Measurements from ENCODE around the gene FSIP1.

Gene FSIP1

GRCh38 chr15:39776068-39776467 is 6.6 kb downstream of the FSIP1 start:
- intact Hi-C loops (cut with DNase I): no loop called here
- DNase-seq: no peak

- intact Hi-C loops (cut with DNase I): no loop called here
- no peak for DNase-seq
These were observed 7.9 kb downstream of the FSIP1 start for GRCh38 chr15:39774688-39775267.

- DNase-seq: no peak
These were observed 11.6 kb downstream of the FSIP1 start for GRCh38 chr15:39770748-39771689.

GRCh38 chr15:39767921-39768320 is 14.7 kb downstream of the FSIP1 start:
- no peak for DNase-seq
- intact Hi-C loops (cut with DNase I): no loop called here

More at GRCh38 chr15:39770748-39771689, 11.6 kb downstream of the FSIP1 start:
- intact Hi-C loops (cut with DNase I): no loop called here

GRCh38 chr15:39761006-39761405 is 21.6 kb downstream of the FSIP1 start:
- no peak for DNase-seq
- intact Hi-C loops (cut with DNase I): no loop called here

- intact Hi-C loops (cut with DNase I): loop anchor here (5.0 to 10.0 kb wide), 2 partner anchors 70 to 942 kb away; no protein-coding TSS in a partner anchor
- DNase-seq: peak in 10 of 42 donors; percentile 16 to 66 (median 24)
These were observed 25.7 kb downstream of the FSIP1 start for GRCh38 chr15:39756806-39757522.

GRCh38 chr15:39752991-39753390 is 29.6 kb downstream of the FSIP1 start:
- intact Hi-C loops (cut with DNase I): loop anchor here (10.0 kb wide), 1 partner anchor 938 kb away; no protein-coding TSS in a partner anchor
- no peak for DNase-seq

- DNase-seq: no peak
- intact Hi-C loops (cut with DNase I): loop anchor here (10.0 kb wide), 1 partner anchor 937 kb away; no protein-coding TSS in a partner anchor
These were observed 30.4 kb downstream of the FSIP1 start for GRCh38 chr15:39752246-39752645.

GRCh38 chr15:39748276-39748675 is 34.4 kb downstream of the FSIP1 start:
- intact Hi-C loops (cut with DNase I): no loop called here

GRCh38 chr15:39747326-39747725 is 35.3 kb downstream of the FSIP1 start:
- DNase-seq: no peak
- intact Hi-C loops (cut with DNase I): no loop called here

More at GRCh38 chr15:39748276-39748675, 34.4 kb downstream of the FSIP1 start:
- no peak for DNase-seq

- intact Hi-C loops (cut with DNase I): no loop called here
- no peak for DNase-seq
These were observed 35.8 kb downstream of the FSIP1 start for GRCh38 chr15:39746714-39747276.

- DNase-seq: no peak
- intact Hi-C loops (cut with DNase I): no loop called here
These were observed 36.5 kb downstream of the FSIP1 start for GRCh38 chr15:39746176-39746575.

- intact Hi-C loops (cut with DNase I): no loop called here
- DNase-seq: no peak
These were observed 37.2 kb downstream of the FSIP1 start for GRCh38 chr15:39745415-39745814.

- intact Hi-C loops (cut with DNase I): no loop called here
- no peak for DNase-seq
These were observed 38.1 kb downstream of the FSIP1 start for GRCh38 chr15:39744334-39745103.

GRCh38 chr15:39743611-39744010 is 39.0 kb downstream of the FSIP1 start:
- no peak for DNase-seq
- intact Hi-C loops (cut with DNase I): no loop called here

- intact Hi-C loops (cut with DNase I): no loop called here
- peak in 1 of 42 donors; percentile 10 for DNase-seq
These were observed 41.4 kb downstream of the FSIP1 start for GRCh38 chr15:39741258-39741657.

- intact Hi-C loops (cut with DNase I): no loop called here
- no peak for DNase-seq
These were observed 43.6 kb downstream of the FSIP1 start for GRCh38 chr15:39738998-39739397.

GRCh38 chr15:39737196-39737550 is 45.5 kb downstream of the FSIP1 start:
- no peak for DNase-seq
- intact Hi-C loops (cut with DNase I): no loop called here

Data from head of caudate nucleus (tissue), 42 donors.